K562 (cell line): ENCODE results near the gene PCDHA10. TPM values are rescaled to one million over a fixed set of nuclear protein-coding genes. Genes with fewer than 3 reads are reported as not detected.

Source experiments
- ATAC-seq: fragments of 200-7000 bp; cut with Tn5 transposase; 3 replicates; pipeline ENCODE4 v1.9.1; 2020; ENCODE audit warnings: moderate library complexity
- BruUV-seq: library from RNA; stranded (reverse); fragments of 400-500 nt; replicated peaks from 2 replicates; lab custom pipeline; 2021; lab: Mats Ljungman, UMichigan
- CTCF ChIA-PET: fragments of 300-600 bp; formaldehyde crosslinking; extraction: SDS; loops from one replicate; lab custom pipeline; 2021; ENCODE audit warnings: low intra/inter-chr PET ratio; lab: Yijun Ruan, JAX
- POLR2A ChIA-PET: fragments of 300-600, 350-650 bp; sonication (Branson Sonifier 250); formaldehyde crosslinking; extraction: SDS; loops from one replicate; lab custom pipeline; 2021; ENCODE audit warnings: antibody characterized with exemption, inconsistent platforms; lab: Yijun Ruan, JAX
- DNase-seq, 4 experiments: peaks; one replicate each; pipeline versions ENCODE4 v3.0.0 to v3.0.0-alpha.2; 2011 to 2018; ENCODE audit warnings: low spot score in 3 of 4, mixed read lengths in 3 of 4; ENCODE audit errors: extremely low read depth in 1 of 4
- FAIRE-seq: peaks from 2 replicates; lab custom pipeline; 2011; peaks lifted over from hg19 to GRCh38; lab: Jason Lieb, UNC
- H2AFZ ChIP-seq: 2 replicates; pipeline ENCODE4 v1.6.0; 2011; ENCODE audit warnings: low read depth, low read length, control low read depth, inconsistent platforms
- H3K27ac ChIP-seq: fragments of 200-600 bp; 3 replicates; pipeline ENCODE4 v1.8.0; 2011; ENCODE audit warnings: low read depth, mild to moderate bottlenecking, control low read depth, inconsistent platforms, low read length, moderate library complexity, mixed read lengths; ENCODE audit errors: extremely low read depth
- H3K27me3 ChIP-seq, 2 experiments: fragments of 300-600 bp in 1 of 2; 2 replicates in 1 of 2; 3 replicates in 1 of 2; pipeline versions ENCODE4 v1.6.0 to v1.8.0; 2011; ENCODE audit warnings: inconsistent platforms in 2 of 2, low read length in 2 of 2, mild to moderate bottlenecking in 1 of 2, mixed read lengths in 1 of 2, moderate library complexity in 1 of 2; ENCODE audit not compliant: control insufficient read depth in 2 of 2, insufficient read depth in 2 of 2
- H3K36me3 ChIP-seq: fragments of 300-600 bp; 3 replicates; pipeline ENCODE4 v1.8.0; 2011; ENCODE audit warnings: mild to moderate bottlenecking, low read length, inconsistent platforms; ENCODE audit not compliant: control insufficient read depth, insufficient read depth
- H3K4me1 ChIP-seq, 2 experiments: fragments of 200-600 bp in 1 of 2; replicated peaks in 1 of 2; 2 replicates in 1 of 2; 3 replicates in 1 of 2; pipeline versions ENCODE4 v1.5.1 to v1.8.0; 2011; ENCODE audit warnings: inconsistent platforms in 2 of 2, low read length in 2 of 2, mild to moderate bottlenecking in 1 of 2, mixed read lengths in 1 of 2, moderate library complexity in 1 of 2; ENCODE audit not compliant: control insufficient read depth in 2 of 2, insufficient read depth in 2 of 2
- H3K4me2 ChIP-seq: 2 replicates; pipeline ENCODE4 v1.6.1; 2011; ENCODE audit warnings: low read length, control low read depth, inconsistent platforms, mixed read lengths; ENCODE audit not compliant: insufficient read depth
- H3K4me3 ChIP-seq: fragments of 200-600 bp; sonication (generic), shearing (Covaris generic); 2 replicates; pipeline ENCODE4 v1.5.1; 2016; ENCODE audit warnings: control low read depth, inconsistent platforms
- H3K79me2 ChIP-seq: fragments of 200-600 bp; 3 replicates; pipeline ENCODE4 v1.8.0; 2011; ENCODE audit warnings: low read length, inconsistent platforms; ENCODE audit not compliant: control insufficient read depth, insufficient read depth
- H3K9ac ChIP-seq, 2 experiments: 2 replicates each; pipeline versions ENCODE4 v1.6.0 to v1.6.1; 2011; ENCODE audit warnings: low read depth in 2 of 2, low read length in 2 of 2, control low read depth in 1 of 2, inconsistent platforms in 1 of 2, mild to moderate bottlenecking in 1 of 2, mixed read lengths in 1 of 2; ENCODE audit not compliant: insufficient read depth in 1 of 2
- H3K9me1 ChIP-seq: one replicate; pipeline ENCODE4 v1.6.0; 2011; ENCODE audit warnings: inconsistent platforms, mild to moderate bottlenecking, low read length, moderate library complexity; ENCODE audit not compliant: control insufficient read depth, insufficient read depth
- H3K9me3 ChIP-seq: replicated peaks from 2 replicates; pipeline ENCODE4 v1.5.1; 2011; ENCODE audit warnings: low read depth, low read length, inconsistent platforms; ENCODE audit not compliant: control insufficient read depth, insufficient read depth
- H4K20me1 ChIP-seq: replicated peaks from 2 replicates; pipeline ENCODE4 v1.6.1; 2011; ENCODE audit warnings: low read length, inconsistent platforms, mixed read lengths; ENCODE audit not compliant: control insufficient read depth, insufficient read depth
- ETS2 ChIP-seq: IDR thresholded peaks from 2 replicates; pipeline ENCODE4 v1.6.1; 2016; ENCODE audit warnings: borderline replicate concordance, missing genetic modification characterization, mild to moderate bottlenecking, moderate library complexity, missing compliant biosample characterization; ENCODE audit not compliant: poor library complexity, severe bottlenecking
- GTF2E2 ChIP-seq: fragments of 200-800 bp; sonication (Bioruptor generic); IDR thresholded peaks from 2 replicates; pipeline ENCODE4 v1.6.1; 2016; ENCODE audit warnings: missing genetic modification characterization, missing compliant biosample characterization
- KLF6 ChIP-seq: fragments of 250-450 bp; sonication (Bioruptor Pico); IDR thresholded peaks from 2 replicates; pipeline ENCODE4 v1.4.0; 2020; ENCODE audit warnings: mild to moderate bottlenecking, moderate library complexity, borderline replicate concordance
- MTA3 ChIP-seq: fragments of 450-650 bp; formaldehyde crosslinking; IDR thresholded peaks from 2 replicates; pipeline ENCODE4 v1.6.1; 2017; ENCODE audit warnings: mild to moderate bottlenecking, borderline replicate concordance
- MXD1 ChIP-seq: fragments of 250-450 bp; sonication (Bioruptor Pico); IDR thresholded peaks from 2 replicates; pipeline ENCODE4 v1.8.0; 2021; ENCODE audit warnings: borderline replicate concordance, mild to moderate bottlenecking, moderate library complexity; ENCODE audit not compliant: poor library complexity, severe bottlenecking
- RBM39 ChIP-seq: fragments of 200-400 bp; formaldehyde crosslinking; optimal IDR thresholded peaks from 2 replicates; pipeline ENCODE3; 2018; ENCODE audit warnings: low read depth, low read length
- RCOR1 ChIP-seq, 2 experiments: IDR thresholded peaks; 2 replicates each; pipeline ENCODE4 v1.6.1; 2012; ENCODE audit warnings: low read depth in 2 of 2, low read length in 2 of 2, borderline replicate concordance in 1 of 2, improper control_type of control experiment in 1 of 2
- RERE ChIP-seq: sonication (generic); formaldehyde crosslinking; IDR thresholded peaks from 2 replicates; pipeline ENCODE4 v1.8.0; 2023; ENCODE audit warnings: missing genetic modification reagents, mild to moderate bottlenecking, borderline replicate concordance
- SAFB ChIP-seq: fragments of 200-400 bp; formaldehyde crosslinking; IDR thresholded peaks from 2 replicates; pipeline ENCODE4 v1.6.1; 2017; ENCODE audit warnings: low read depth, low read length, borderline replicate concordance
- TGIF2 ChIP-seq: sonication (generic); formaldehyde crosslinking; IDR thresholded peaks from 2 replicates; pipeline ENCODE4 v1.8.1; 2022; ENCODE audit warnings: mild to moderate bottlenecking, missing genetic modification reagents, moderate library complexity
- ZNF239 ChIP-seq: fragments of 250-450 bp; sonication (Bioruptor Pico); IDR thresholded peaks from 2 replicates; pipeline ENCODE4 v1.4.0; 2020; ENCODE audit warnings: mild to moderate bottlenecking
- ZNF347 ChIP-seq: fragments of 450-650 bp; formaldehyde crosslinking; IDR thresholded peaks from 2 replicates; pipeline ENCODE4 v1.4.0; 2020; ENCODE audit warnings: low read depth, mild to moderate bottlenecking, moderate library complexity
- ZNF512 ChIP-seq: IDR thresholded peaks from 2 replicates; pipeline ENCODE4 v1.6.1; 2016; ENCODE audit warnings: missing genetic modification characterization, missing compliant biosample characterization
- ZNF696 ChIP-seq: fragments of 250-450 bp; sonication (Bioruptor Pico); conservative IDR thresholded peaks from 2 replicates; pipeline ENCODE4 v1.4.0; 2020; ENCODE audit warnings: mild to moderate bottlenecking, moderate library complexity
- ZNF75A ChIP-seq: fragments of 450-650 bp; formaldehyde crosslinking; IDR thresholded peaks from 2 replicates; pipeline ENCODE4 v1.4.0; 2020; ENCODE audit warnings: mild to moderate bottlenecking
- WGBS: fragments of 100-300 bp; shearing (Covaris generic); methylation state at CpG from one replicate; pipeline ENCODE4 v1.1.6; 2016; ENCODE audit warnings: low coverage, mixed read lengths; ENCODE audit not compliant: insufficient coverage; ENCODE audit errors: missing lambda C conversion rate; 5-methylcytosine and 5-hydroxymethylcytosine counted together
- in situ Hi-C: fragments of 300-500 bp; cut with MboI; formaldehyde crosslinking; loops from 4 replicates; pipeline ENCODE4 v1.15.0; 2018; ENCODE audit warnings: inconsistent platforms, mixed read lengths
- intact Hi-C: fragments of 100-400 bp; cut with micrococcal nuclease; formaldehyde crosslinking; loops from 2 replicates; pipeline ENCODE4 v1.14.2; 2022
- polyA plus RNA-seq, 8 experiments: library from polyadenylated mRNA; depleted of rRNA in 4 of 8; stranded (reverse) in 5 of 8; unstranded in 3 of 8; fragments of >200 nt; fragmentation: Nextera tagmentation in 2 of 8; fragmentation: Illumina TruSeq in 1 of 8; extraction: Ambion mirVana in 2 of 8; extraction: Trizol in 1 of 8; gene quantifications; 2 replicates each; pipeline versions ENCODE4 v1.2.1 to v1.2.3, GENCODE V29; 2011 to 2014; ENCODE audit warnings: inconsistent platforms in 1 of 8, missing spikeins in 1 of 8
- total RNA-seq, 7 experiments: library from RNA; depleted of rRNA in 6 of 7; stranded (reverse); fragments of >200 nt in 6 of 7; fragmentation: Illumina TruSeq in 2 of 7; extraction: Trizol in 2 of 7; gene quantifications; 2 replicates each; pipeline versions ENCODE4 v1.2.1 to v1.2.3, GENCODE V29; 2011 to 2021; ENCODE audit warnings: low replicate concordance in 1 of 7

The PCDHA10 gene
- total and polyA plus RNA-seq, 9 of the 15 experiments (the other 6 are each of a cell fraction or from before 2014, with no cell fraction given), result not detected

GRCh38 chr5:140881889-140882590 lies 26.3 kb downstream of the PCDHA10 start, which contains the start of gene PCDHA13:
PCDHA13 (plus strand) TSS chr5:140882124; CDS start chr5:140882269, 145 bp downstream.
- WGBS, result 18% methylated on average over 29 of the region's 35 CpGs
- Histone ChIP-seq H3K4me1 (no peaks in the 10 kb centered on the region; a peak in 1 of 5 replicates), H3K9ac (no peak within 1 kb of the TSS), H3K27me3 (no peaks in the 10 kb centered on the region), H3K4me3 (no peak within 1 kb of the TSS), H3K79me2 (no peaks in the 10 kb centered on the region), H3K27ac (no peak within 1 kb of the TSS), H3K9me1 (no peaks in the 10 kb centered on the region), H4K20me1 (no peaks in the 10 kb centered on the region), H2AFZ (no peak within 1 kb of the TSS), H3K4me2 (no peak within 1 kb of the TSS), H3K9me3 (0 out of 2 replicates have a peak, but pooled peaks cover 2% of the 10 kb centered on the region), H3K36me3 (no peaks in the 10 kb centered on the region)
- CTCF ChIA-PET, result no interaction called here
- no TSS peak for BruUV-seq
- no peak for DNase-seq
- FAIRE-seq, result no peak
- no peak for ATAC-seq
- in situ Hi-C loops, result no loop called here
- intact Hi-C loops, result no loop called here
- TF ChIP-seq ZNF696 (CRISPR knock-in tag) (no peak), RERE (CRISPR knock-in tag) (no peak), ZNF347 (CRISPR knock-in tag) (no peak), RBM39 (no peak), RCOR1 (IDR thresholded peaks at IDR 0.05; ENCODE audit: borderline replicate concordance in 1 of 2, low read depth in 2 of 2, low read length in 2 of 2) (no peak), ZNF239 (no peak), KLF6 (no peak), GTF2E2 (no peak), MXD1 (CRISPR knock-in tag) (no peak), ZNF75A (CRISPR knock-in tag) (no peak), ETS2 (no peak), MTA3 (no peak), TGIF2 (CRISPR knock-in tag) (no peak), ZNF512 (tag) (no peak), SAFB (no peak)
- POLR2A ChIA-PET, result no interaction called here
